ENCODE data around the gene WFIKKN2.

- TF ChIP-seq CTCF (conservative IDR thresholded peaks at IDR 0.05; ENCODE audit: low read depth, low read length) (no peak), POLR2A (IDR thresholded peaks at IDR 0.05; ENCODE audit: low read depth, low read length) (no peak), MAZ (IDR thresholded peaks at IDR 0.05; ENCODE audit: borderline replicate concordance, low read depth, low read length) (no peak), NFE2L2 (IDR thresholded peaks at IDR 0.05; ENCODE audit: low read depth, low read length) (no peak), MXI1 (IDR thresholded peaks at IDR 0.05; ENCODE audit: borderline replicate concordance, low read depth, low read length) (no peak), CHD1 (IDR thresholded peaks at IDR 0.05; ENCODE audit: low read depth, low read length) (no peak), ELK1 (IDR thresholded peaks at IDR 0.05; ENCODE audit: borderline replicate concordance, low read depth, low read length) (no peak)
- TF ChIP-seq, protein P1, sequence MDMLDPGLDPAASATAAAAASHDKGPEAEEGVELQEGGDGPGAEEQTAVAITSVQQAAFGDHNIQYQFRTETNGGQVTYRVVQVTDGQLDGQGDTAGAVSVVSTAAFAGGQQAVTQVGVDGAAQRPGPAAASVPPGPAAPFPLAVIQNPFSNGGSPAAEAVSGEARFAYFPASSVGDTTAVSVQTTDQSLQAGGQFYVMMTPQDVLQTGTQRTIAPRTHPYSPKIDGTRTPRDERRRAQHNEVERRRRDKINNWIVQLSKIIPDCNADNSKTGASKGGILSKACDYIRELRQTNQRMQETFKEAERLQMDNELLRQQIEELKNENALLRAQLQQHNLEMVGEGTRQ (IDR thresholded peaks at IDR 0.05; ENCODE audit: low read depth, low read length) = no peak
Observed at GRCh38 chr17:50848039-50848438, 12.7 kb downstream of the WFIKKN2 start.

Measured in IMR-90 (cell line).